Thyroid gland (tissue), 4 donors: ENCODE data around the gene ZSWIM5.

Source experiments
- CTCF ChIP-seq, 6 experiments: fragments of 200-600 bp in 3 of 6; fragments of 450-650 bp in 3 of 6; sonication (generic) in 3 of 6; IDR thresholded peaks; one replicate each; pipeline ENCODE4 v1.5.1; 2016 to 2019; ENCODE audit warnings: antibody characterized with exemption in 6 of 6, mild to moderate bottlenecking in 2 of 6, inconsistent platforms in 1 of 6, moderate library complexity in 1 of 6
- POLR2A ChIP-seq, 2 donors: fragments of 450-650 bp; IDR thresholded peaks; one replicate each; pipeline ENCODE4 v1.6.1; 2017; ENCODE audit warnings: antibody characterized with exemption in 2 of 2, mild to moderate bottlenecking in 2 of 2, moderate library complexity in 1 of 2

DNA sequence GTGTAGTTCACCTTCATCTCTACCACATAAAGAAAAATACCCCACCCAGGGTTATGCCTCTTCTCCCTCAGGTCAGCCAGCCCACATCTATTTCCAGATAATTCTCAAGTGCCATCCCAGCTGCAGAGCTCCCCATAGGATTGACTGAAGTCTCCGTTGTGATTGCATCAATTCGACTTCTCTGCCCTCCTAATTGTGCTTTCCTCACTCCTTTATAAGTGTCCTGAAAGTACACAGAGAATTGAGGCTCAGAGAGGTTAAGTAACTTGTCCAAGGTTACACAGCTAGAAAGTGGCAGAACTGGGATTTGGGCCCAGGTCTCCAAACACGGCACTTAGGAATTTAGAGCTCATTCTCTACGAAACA is 15.0 kb downstream of the ZSWIM5 start:
- TF ChIP-seq POLR2A (IDR thresholded peaks at IDR 0.05), result no peak
- no peak for TF ChIP-seq CTCF (IDR thresholded peaks at IDR 0.05)
